Astrocyte of the cerebellum (primary cell): ENCODE measurements around the gene PRSS3.
"Not testable (repeated sequence)": the region's sequence is repeated elsewhere in the genome, so short reads cannot be mapped to it uniquely, and the experiment has no call there.

Source experiments
- DNase-seq: peaks from one replicate; pipeline ENCODE4 v3.0.0-alpha.2; 2011; ENCODE audit warnings: low read depth
- H3K4me3 ChIP-seq: 2 replicates; pipeline ENCODE4 v1.5.1; 2011; ENCODE audit warnings: mild to moderate bottlenecking, low read depth, low read length, moderate library complexity
- CTCF ChIP-seq: IDR thresholded peaks from 2 replicates; pipeline ENCODE4 v1.5.1; 2012; ENCODE audit warnings: low read length, low read depth, moderate library complexity, mild to moderate bottlenecking; ENCODE audit errors: missing control alignments
- in situ Hi-C: cut with HindIII; loops from 2 replicates; pipeline ENCODE4 v1.10.0; 2017; ENCODE audit warnings: low sequenced_read_pairs

Gene PRSS3

GRCh38 chr9:33846231-33846630 lies 50.9 kb downstream of the PRSS3 start:
- in situ Hi-C loops = no loop called here
- DNase-seq = no peak
- no peak for TF ChIP-seq CTCF
- no peak overlapping the region for H3K4me3 ChIP-seq

GRCh38 chr9:33847894-33848205 lies 52.5 kb downstream of the PRSS3 start:
- H3K4me3 ChIP-seq, in situ Hi-C loops, DNase-seq: not testable (repeated sequence)
